NT2/D1 (cell line): ENCODE data around the gene HPCAL1.

Experiments
- SUZ12 ChIP-seq: IDR thresholded peaks from 2 replicates; pipeline ENCODE4 v1.6.1; 2011; ENCODE audit not compliant: insufficient read length, insufficient read depth; ENCODE audit errors: extremely low read depth
- YY1 ChIP-seq: IDR thresholded peaks from 2 replicates; pipeline ENCODE4 v1.6.1; 2011; ENCODE audit not compliant: insufficient read length, insufficient read depth

DNA sequence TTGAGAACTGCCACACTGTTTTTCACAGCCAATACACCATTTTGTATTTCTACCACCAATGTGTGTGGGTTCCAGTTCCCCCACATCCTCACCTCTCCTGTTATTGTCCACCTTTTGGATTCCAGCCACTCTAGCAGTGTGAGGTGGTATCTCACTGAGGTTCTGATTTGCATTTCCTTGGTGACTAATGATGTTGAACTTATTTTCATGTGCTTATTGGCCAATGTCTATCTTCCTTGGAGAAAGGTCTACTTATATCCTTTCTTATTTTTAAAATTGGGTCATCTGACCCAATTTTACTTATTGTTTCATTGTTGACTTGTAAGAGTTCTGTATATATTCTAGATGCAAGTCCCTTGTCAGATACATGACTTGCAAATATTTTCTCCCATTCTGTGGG lies 9.1 kb upstream of the HPCAL1 start:
- TF ChIP-seq YY1 (no peak), SUZ12 (no peak)
